ENCODE data around the gene TRIM47. TPM values are rescaled to one million over a fixed set of nuclear protein-coding genes. Genes with fewer than 3 reads are reported as not detected.

The TRIM47 gene
- 35.9 and 40.7 TPM in 2 replicates for total RNA-seq

GRCh38 chr17:75878174-75878998 lies at the start of gene TRIM47:
Gene TRIM47, minus strand, starts transcription at chr17:75878581. Its CDS starts 33 bp downstream, at chr17:75878548.

GRCh38 chr17:75904749-75905521 lies 26.6 kb upstream of the TRIM47 start, which contains the start of gene MRPL38:
Gene MRPL38, minus strand, starts transcription at chr17:75904884. Its CDS starts 9 bp downstream, at chr17:75904875.

GRCh38 chr17:75896415-75897159 lies 18.2 kb upstream of the TRIM47 start, which contains the start of gene TRIM65:
Gene TRIM65, minus strand, starts transcription at chr17:75896951. Its CDS starts 14 bp downstream, at chr17:75896937.

GRCh38 chr17:75855310-75856061 lies 22.9 kb downstream of the TRIM47 start, which contains the start of gene WBP2:
Gene WBP2, minus strand, starts transcription at chr17:75855335. Its CDS starts 38 bp downstream, at chr17:75855297.

GRCh38 chr17:75843577-75844529 lies 34.5 kb downstream of the TRIM47 start, which contains the start of gene UNC13D:
Gene UNC13D, minus strand, starts transcription at chr17:75844404. Its CDS starts 67 bp downstream, at chr17:75844337.

Other genes with a start within 250 kb of the TRIM47 start
- 0.16 and 0.24 TPM in 2 replicates for gene SMIM5, start 245.1 kb downstream of the TRIM47 start, total RNA-seq
- gene RECQL5, start 211.4 kb downstream of the TRIM47 start, total RNA-seq, result 16.5 and 19.5 TPM in 2 replicates
- gene SAP30BP, start 211.2 kb downstream of the TRIM47 start, total RNA-seq, result 63.4 and 70.8 TPM in 2 replicates
- gene ITGB4, start 157.1 kb downstream of the TRIM47 start, total RNA-seq, result 9.6 and 39.8 TPM in 2 replicates
- 50.0 and 56.8 TPM in 2 replicates for gene GALK1, start 113.4 kb downstream of the TRIM47 start, total RNA-seq
- gene UNK, start 93.8 kb downstream of the TRIM47 start, total RNA-seq, result 26.0 and 28.1 TPM in 2 replicates
- gene UNC13D, start 34.2 kb downstream of the TRIM47 start, total RNA-seq, result 0.97 and 1.2 TPM in 2 replicates
- 26.8 and 28.2 TPM in 2 replicates for gene WBP2, start 23.2 kb downstream of the TRIM47 start, total RNA-seq
- 33.2 and 39.1 TPM in 2 replicates for gene TRIM65, start 18.4 kb upstream of the TRIM47 start, total RNA-seq
- gene MRPL38, start 26.3 kb upstream of the TRIM47 start, total RNA-seq, result 28.7 and 30.1 TPM in 2 replicates
- gene FBF1, start 62.5 kb upstream of the TRIM47 start, total RNA-seq, result 7.8 and 10.7 TPM in 2 replicates
- gene ACOX1, start 100.6 kb upstream of the TRIM47 start, total RNA-seq, result 67.9 and 72.0 TPM in 2 replicates
- gene TEN1, start 100.7 kb upstream of the TRIM47 start, total RNA-seq, result 22.9 and 27.3 TPM in 2 replicates
- gene CDK3, start 122.3 kb upstream of the TRIM47 start, total RNA-seq, result 0.97 and 1.7 TPM in 2 replicates
- gene EVPL, start 148.7 kb upstream of the TRIM47 start, total RNA-seq, result under 0.01 TPM in 1 of 2 replicates, not detected in the other
- gene SRP68, start 193.9 kb upstream of the TRIM47 start, total RNA-seq, result 29.2 and 31.0 TPM in 2 replicates
- gene GALR2, start 196.2 kb upstream of the TRIM47 start, total RNA-seq, result not detected in 2 replicates
- gene ZACN, start 200.6 kb upstream of the TRIM47 start, total RNA-seq, result not detected in 2 replicates
- 127 and 129 TPM in 2 replicates for gene EXOC7, start 225.2 kb upstream of the TRIM47 start, total RNA-seq

All from hair follicle dermal papilla cell (primary cell).